Sigmoid colon (tissue), 3 donors: Measurements from ENCODE around the gene UGT1A7.
"Not testable (repeated sequence)": the region's sequence is repeated elsewhere in the genome, so short reads cannot be mapped to it uniquely, and the experiment has no call there.

Experiments
- POLR2A ChIP-seq, 2 donors: fragments of 450-650 bp; IDR thresholded peaks; one replicate each; pipeline ENCODE4 v1.6.1; 2016; ENCODE audit warnings: antibody characterized with exemption in 2 of 2, mild to moderate bottlenecking in 2 of 2, moderate library complexity in 2 of 2
- TF ChIP-seq, protein P1 (sequence below), 4 experiments: fragments of 450-650 bp in 3 of 4; fragments of 200-600 bp in 1 of 4; IDR thresholded peaks; one replicate each; pipeline ENCODE4 v1.5.1; 2016 to 2019; ENCODE audit warnings: antibody characterized with exemption in 4 of 4, mild to moderate bottlenecking in 3 of 4, moderate library complexity in 2 of 4

DNA sequence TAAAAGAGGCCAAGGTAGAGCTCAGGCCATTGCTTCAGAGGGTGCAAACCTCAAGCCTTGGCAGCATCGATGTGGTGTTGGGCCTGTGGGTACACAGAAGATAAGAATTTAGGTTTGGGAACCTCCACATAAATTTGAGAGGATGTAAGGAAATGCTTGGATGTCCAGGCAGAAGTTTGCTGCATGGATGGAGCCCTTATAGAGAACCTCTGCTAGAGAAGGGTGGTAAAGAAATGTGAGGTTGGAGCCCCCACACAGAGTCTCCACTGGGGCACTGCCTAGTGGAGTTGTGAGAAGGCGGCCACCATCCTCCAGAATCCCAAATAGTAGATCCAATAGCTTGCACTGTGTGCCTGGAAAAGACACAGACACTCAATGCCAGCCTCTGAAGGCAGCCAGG lies 69.0 kb downstream of the UGT1A7 start:
- TF ChIP-seq, protein P1, sequence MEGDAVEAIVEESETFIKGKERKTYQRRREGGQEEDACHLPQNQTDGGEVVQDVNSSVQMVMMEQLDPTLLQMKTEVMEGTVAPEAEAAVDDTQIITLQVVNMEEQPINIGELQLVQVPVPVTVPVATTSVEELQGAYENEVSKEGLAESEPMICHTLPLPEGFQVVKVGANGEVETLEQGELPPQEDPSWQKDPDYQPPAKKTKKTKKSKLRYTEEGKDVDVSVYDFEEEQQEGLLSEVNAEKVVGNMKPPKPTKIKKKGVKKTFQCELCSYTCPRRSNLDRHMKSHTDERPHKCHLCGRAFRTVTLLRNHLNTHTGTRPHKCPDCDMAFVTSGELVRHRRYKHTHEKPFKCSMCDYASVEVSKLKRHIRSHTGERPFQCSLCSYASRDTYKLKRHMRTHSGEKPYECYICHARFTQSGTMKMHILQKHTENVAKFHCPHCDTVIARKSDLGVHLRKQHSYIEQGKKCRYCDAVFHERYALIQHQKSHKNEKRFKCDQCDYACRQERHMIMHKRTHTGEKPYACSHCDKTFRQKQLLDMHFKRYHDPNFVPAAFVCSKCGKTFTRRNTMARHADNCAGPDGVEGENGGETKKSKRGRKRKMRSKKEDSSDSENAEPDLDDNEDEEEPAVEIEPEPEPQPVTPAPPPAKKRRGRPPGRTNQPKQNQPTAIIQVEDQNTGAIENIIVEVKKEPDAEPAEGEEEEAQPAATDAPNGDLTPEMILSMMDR (IDR thresholded peaks at IDR 0.05) = not testable (repeated sequence)
- not testable (repeated sequence) for TF ChIP-seq POLR2A (IDR thresholded peaks at IDR 0.05)
